ENCODE measurements around the gene WNT2.

GRCh38 chr7:117230276-117231046, 92.4 kb downstream of the WNT2 start:
- TF ChIP-seq POLR2A (IDR thresholded peaks at IDR 0.05) (no peak), CTCF (IDR thresholded peaks at IDR 0.05) (no peak)
